ENCODE results near the gene GUCY2D. TPM values are rescaled to one million over a fixed set of nuclear protein-coding genes. Genes with fewer than 3 reads are reported as not detected.

The GUCY2D gene
- 0.14 and 0.84 TPM in 2 replicates for total RNA-seq

DNA sequence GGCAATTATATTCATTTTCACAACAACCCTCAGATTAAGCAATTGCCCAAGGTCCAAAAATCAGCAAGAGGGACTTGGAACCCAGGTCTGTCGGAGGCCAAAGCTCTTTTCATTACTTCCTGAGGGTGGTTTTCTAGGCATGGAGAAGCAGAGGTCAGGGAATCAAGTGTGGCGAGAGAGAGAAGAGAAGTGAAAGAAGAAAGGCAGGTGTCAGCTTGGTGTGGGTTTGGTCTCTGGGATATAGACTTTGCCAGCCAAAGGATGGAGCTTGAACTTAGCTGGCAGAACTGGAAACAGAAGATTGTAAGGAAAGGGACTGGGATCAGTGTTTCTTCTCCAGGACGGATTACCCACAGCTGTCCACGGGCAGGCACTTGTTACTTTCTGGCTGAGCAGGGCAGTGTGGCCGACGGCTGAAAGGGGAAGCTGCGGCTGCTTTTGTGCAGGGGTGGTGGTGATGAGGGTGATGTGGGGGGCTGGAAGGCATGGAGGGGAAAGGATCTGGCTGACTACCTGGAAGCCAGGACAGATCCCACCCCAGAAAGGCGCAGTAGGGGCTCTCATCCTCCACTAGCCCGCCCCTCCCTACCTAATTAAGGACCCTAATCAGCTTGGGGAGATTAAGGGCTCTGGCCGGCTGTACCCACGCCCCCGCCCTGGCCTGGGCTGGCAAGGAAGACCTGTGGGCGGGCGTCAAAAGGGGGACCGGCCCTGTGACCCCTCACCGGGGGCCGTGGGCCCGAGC is at the start of gene GUCY2D:
GUCY2D (plus strand) TSS at position 640 of the 745 bp plus-strand sequence. CDS start 433 bp downstream, outside the sequence.

DNA sequence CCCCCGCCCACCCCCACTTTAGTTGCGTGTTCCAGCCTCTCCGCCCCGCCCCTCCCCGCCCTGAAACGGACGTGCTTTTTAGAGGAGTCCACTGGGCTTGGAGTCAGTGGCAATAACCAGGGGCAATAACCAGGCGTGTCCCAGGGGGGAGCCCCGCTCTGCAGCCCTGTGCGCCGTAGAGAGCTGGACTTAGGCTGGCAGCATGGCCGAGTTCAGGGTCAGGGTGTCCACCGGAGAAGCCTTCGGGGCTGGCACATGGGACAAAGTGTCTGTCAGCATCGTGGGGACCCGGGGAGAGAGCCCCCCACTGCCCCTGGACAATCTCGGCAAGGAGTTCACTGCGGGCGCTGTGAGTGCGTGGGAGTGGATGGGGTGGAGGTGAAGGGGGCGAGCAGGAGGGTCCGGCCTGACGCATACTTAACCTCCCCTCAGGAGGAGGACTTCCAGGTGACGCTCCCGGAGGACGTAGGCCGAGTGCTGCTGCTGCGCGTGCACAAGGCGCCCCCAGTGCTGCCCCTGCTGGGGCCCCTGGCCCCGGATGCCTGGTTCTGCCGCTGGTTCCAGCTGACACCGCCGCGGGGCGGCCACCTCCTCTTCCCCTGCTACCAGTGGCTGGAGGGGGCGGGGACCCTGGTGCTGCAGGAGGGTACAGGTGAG is 36.7 kb downstream of the GUCY2D start, which contains the start of gene ALOX15B:
ALOX15B (plus strand) TSS at position 106 of the 657 bp plus-strand sequence; CDS start at position 203, 97 bp downstream.

Other genes starting within 250 kb of the GUCY2D start
- gene KDM6B, start 168.4 kb upstream of the GUCY2D start, total RNA-seq, result 7.7 and 8.0 TPM in 2 replicates
- 0.63 TPM in 1 of 2 replicates, not detected in the other for gene TMEM88, start 147.5 kb upstream of the GUCY2D start, total RNA-seq
- 72.6 and 78.8 TPM in 2 replicates for gene NAA38, start 145.1 kb upstream of the GUCY2D start, total RNA-seq
- 6.5 and 7.0 TPM in 2 replicates for gene CYB5D1, start 144.6 kb upstream of the GUCY2D start, total RNA-seq
- 67.2 and 79.1 TPM in 2 replicates for gene CHD3, start 113.8 kb upstream of the GUCY2D start, total RNA-seq
- 1.9 and 4.2 TPM in 2 replicates for gene RNF227, start 86.3 kb upstream of the GUCY2D start, total RNA-seq
- gene KCNAB3, start 72.8 kb upstream of the GUCY2D start, total RNA-seq, result 0.21 and 0.33 TPM in 2 replicates
- 88.2 and 93.5 TPM in 2 replicates for gene TRAPPC1, start 70.7 kb upstream of the GUCY2D start, total RNA-seq
- 17.9 and 20.2 TPM in 2 replicates for gene CNTROB, start 70.4 kb upstream of the GUCY2D start, total RNA-seq
- gene ALOX15B, start 36.4 kb downstream of the GUCY2D start, total RNA-seq, result 50.2 and 69.3 TPM in 2 replicates
- 1.1 and 3.5 TPM in 2 replicates for gene ALOX12B, start 85.1 kb downstream of the GUCY2D start, total RNA-seq
- gene ALOXE3, start 115.9 kb downstream of the GUCY2D start, total RNA-seq, result 2.1 and 3.2 TPM in 2 replicates
- gene HES7, start 121.5 kb downstream of the GUCY2D start, total RNA-seq, result 1.8 and 1.9 TPM in 2 replicates
- 47.4 and 70.4 TPM in 2 replicates for gene PER1, start 149.8 kb downstream of the GUCY2D start, total RNA-seq
- gene VAMP2, start 160.3 kb downstream of the GUCY2D start, total RNA-seq, result 3.3 and 5.9 TPM in 2 replicates
- 41.7 and 46.1 TPM in 2 replicates for gene TMEM107, start 173.8 kb downstream of the GUCY2D start, total RNA-seq
- 13.0 and 16.8 TPM in 2 replicates for gene BORCS6, start 187.6 kb downstream of the GUCY2D start, total RNA-seq
- gene AURKB, start 208.0 kb downstream of the GUCY2D start, total RNA-seq, result 58.2 and 59.1 TPM in 2 replicates
- 9.0 and 11.6 TPM in 2 replicates for gene CTC1, start 245.4 kb downstream of the GUCY2D start, total RNA-seq
- 27.0 and 28.1 TPM in 2 replicates for gene PFAS, start 246.7 kb downstream of the GUCY2D start, total RNA-seq